Measurements from ENCODE around the gene CILP2. TPM values are rescaled to one million over a fixed set of nuclear protein-coding genes. Genes with fewer than 3 reads are reported as not detected.

Gene CILP2
- total and polyA plus RNA-seq, 2 of the 8 experiments (the other 6 are each of a cell fraction or from before 2014, with no cell fraction given): 4.4 to 5.8 TPM

- Histone ChIP-seq H3K14ac (ENCODE audit: insufficient read length) (no peak overlapping the region), H4K91ac (replicated peaks; ENCODE audit: insufficient read length, low read length) (no peak overlapping the region), H3K9me3 (ENCODE audit: insufficient read depth in 2 of 2, low read depth in 1 of 2, low read length in 1 of 2) (no peaks in the 10 kb centered on the region), H3K27ac (ENCODE audit: low read depth, low read length) (no peak overlapping the region), H2BK20ac (ENCODE audit: low read length) (no peak overlapping the region), H4K5ac (ENCODE audit: insufficient read length, low read depth, low read length) (no peak overlapping the region), H3K4ac (replicated peaks; ENCODE audit: insufficient read length, low read depth, low read length) (no peak overlapping the region), H3K79me1 (ENCODE audit: low read depth, low read length) (0 out of 2 replicates have a peak, but pooled peaks cover 2% of the 10 kb centered on the region), H3K56ac (replicated peaks; ENCODE audit: insufficient read length, low read depth, low read length) (no peak overlapping the region), H2AFZ (ENCODE audit: low read length) (no peak overlapping the region), H4K8ac (ENCODE audit: extremely low read depth, insufficient read depth, low read length) (peak overlapping the region; percentile 43), H3K4me1 (replicated peaks in 1 of 4; ENCODE audit: control insufficient read depth in 3 of 4, insufficient read depth in 4 of 4, low read length in 3 of 4) (no peaks in the 10 kb centered on the region; a peak in 3 of 7 replicates), H3K36me3 (ENCODE audit: control insufficient read depth in 2 of 4, insufficient read depth in 4 of 4, low read length in 3 of 4) (no peaks in the 10 kb centered on the region), H4K20me1 (replicated peaks in 1 of 2; ENCODE audit: control insufficient read depth in 1 of 2, insufficient read depth in 2 of 2, low read length in 2 of 2) (no peaks in the 10 kb centered on the region), H3K79me2 (ENCODE audit: control insufficient read depth in 1 of 2, insufficient read depth in 2 of 2, low read length in 2 of 2) (no peaks in the 10 kb centered on the region), H3K9ac (replicated peaks in 1 of 4; ENCODE audit: extremely low read depth in 1 of 4, low read depth in 3 of 4, low read length in 3 of 4) (no peak overlapping the region), H3K27me3 (replicated peaks in 1 of 4; ENCODE audit: control insufficient read depth in 3 of 4, extremely low read depth in 1 of 4, insufficient read depth in 3 of 4, low read length in 3 of 4) (no peaks in the 10 kb centered on the region; a peak in 1 of 7 replicates), H2BK5ac (ENCODE audit: low read depth, low read length) (no peak overlapping the region), H2BK15ac (ENCODE audit: low read length) (no peak overlapping the region), H2BK12ac (ENCODE audit: low read depth, low read length) (no peak overlapping the region), H3K4me3 (ENCODE audit: extremely low read depth in 1 of 4, insufficient read depth in 2 of 4, low read depth in 3 of 4, low read length in 4 of 4) (no peak overlapping the region), H3K18ac (ENCODE audit: extremely low read depth, low read length) (no peak overlapping the region), H2AK5ac (ENCODE audit: low read depth, low read length) (no peak overlapping the region), H3K23ac (ENCODE audit: insufficient read length) (no peak overlapping the region), H3K23me2 (ENCODE audit: low read depth, low read length) (no peaks in the 10 kb centered on the region), H2BK120ac (replicated peaks; ENCODE audit: low read depth, low read length) (no peak overlapping the region), H3K4me2 (ENCODE audit: insufficient read depth in 1 of 2, low read depth in 2 of 2, low read length in 2 of 2) (no peak overlapping the region)
- WGBS, 2 experiments (ENCODE audit: extremely low coverage in 1 of 2, insufficient coverage in 1 of 2, insufficient read length in 1 of 2, insufficient replicate concordance in 2 of 2, low coverage in 1 of 2, low lambda C conversion rate in 2 of 2, missing lambda C conversion rate in 1 of 2): 86% methylated on average over 14 of the region's 14 CpGs; no CpG with 5 or more reads in 1 of the 2 experiments
- ChIA-PET CTCF (ENCODE audit: partially characterized antibody) (interaction anchor here (0.6 to 15.7 kb wide), 14 partner anchors 8 to 145 kb away, joined by 3 to 223 read pairs (median 14); partner anchors contain the start of genes CILP2, GMIP and YJEFN3), POLR2A (ENCODE audit: partially characterized antibody) (interaction anchor here (1.0 to 2.2 kb wide), 8 partner anchors 9 to 181 kb away, joined by 3 to 11 read pairs (median 4); partner anchors contain the start of genes YJEFN3 and ZNF14)
- DNase-seq (ENCODE audit: low read depth in 1 of 2, low spot score in 2 of 2) (no peak), FAIRE-seq (no peak)
- TF ChIP-seq ATF3 (IDR thresholded peaks at IDR 0.05; ENCODE audit: insufficient read depth, low read depth, low read length) (no peak), CHD2 (IDR thresholded peaks at IDR 0.05; ENCODE audit: low read length) (no peak), KDM4A (IDR thresholded peaks at IDR 0.05; ENCODE audit: low read depth, low read length, severe bottlenecking) (no peak), SP1 (IDR thresholded peaks at IDR 0.05; ENCODE audit: low read depth, low read length) (no peak), FOSL1 (IDR thresholded peaks at IDR 0.05; ENCODE audit: insufficient read depth, low read depth, low read length) (no peak), TBP (IDR thresholded peaks at IDR 0.05; ENCODE audit: low read depth, low read length) (no peak), POLR2AphosphoS5 (IDR thresholded peaks at IDR 0.05; ENCODE audit: low read depth, low read length) (no peak), ASH2L (IDR thresholded peaks at IDR 0.05; ENCODE audit: low read length) (no peak), SIRT6 (IDR thresholded peaks at IDR 0.05; ENCODE audit: low read length) (no peak), MAX (IDR thresholded peaks at IDR 0.05) (no peak), NRF1 (IDR thresholded peaks at IDR 0.05; ENCODE audit: low read depth, low read length) (no peak)
Observed at GRCh38 chr19:19551853-19552192, 13.8 kb downstream of the CILP2 start.

Measured in H1 (cell line).